Measurements from ENCODE around the gene TNPO2.

DNA sequence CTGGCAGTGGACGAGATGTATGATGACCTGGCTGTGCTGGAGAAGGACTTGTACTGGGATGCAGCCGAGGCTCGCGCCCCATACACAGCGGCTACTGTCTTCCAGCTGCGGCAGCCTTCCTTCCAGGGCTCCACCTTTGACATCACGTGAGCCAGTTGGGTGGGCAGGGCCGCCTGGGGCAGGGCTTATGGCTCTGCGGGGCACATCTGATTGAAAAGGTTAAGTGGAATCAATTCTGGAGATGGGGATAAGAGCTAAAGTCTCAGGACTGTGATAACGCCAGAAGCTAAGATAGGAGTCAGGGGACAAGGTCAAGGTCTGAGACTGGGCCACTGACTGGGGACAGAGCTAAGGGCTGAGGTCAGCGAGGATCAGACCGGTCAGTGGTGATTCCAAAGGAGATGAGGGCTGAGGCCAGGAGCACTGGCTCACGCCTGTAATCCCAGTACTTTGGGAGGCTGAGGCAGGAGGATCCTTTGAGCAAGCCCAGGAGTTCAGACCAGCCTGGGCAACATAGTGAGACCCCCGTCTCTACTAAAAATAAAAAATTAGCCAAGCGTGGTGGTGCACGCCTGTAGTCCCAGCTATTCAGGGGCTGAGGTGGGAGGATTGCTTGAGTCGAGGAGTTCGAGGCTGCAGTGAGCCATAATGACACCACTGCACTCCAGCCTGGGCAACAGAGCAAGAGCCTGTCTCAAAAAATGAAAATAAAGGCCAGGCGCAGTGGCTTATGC is 32.6 kb upstream of the TNPO2 start:
- no peak for TF ChIP-seq POLR2A (IDR thresholded peaks at IDR 0.05; ENCODE audit: low read depth, low read length)
- TF ChIP-seq POLR2AphosphoS5 (IDR thresholded peaks at IDR 0.05; ENCODE audit: low read depth, low read length): no peak
- TF ChIP-seq TAF1 (IDR thresholded peaks at IDR 0.05; ENCODE audit: borderline replicate concordance, low read depth, low read length): no peak

Measured in GM12892 (cell line).